B cell (primary cell): ENCODE data around the gene PDK2. TPM values are rescaled to one million over a fixed set of nuclear protein-coding genes. Genes with fewer than 3 reads are reported as not detected.

Source experiments
- ATAC-seq: fragments of 200-7000 bp; cut with Tn5 transposase; one replicate; pipeline ENCODE4 v1.10.0; 2021; ENCODE audit warnings: low read depth, mild to moderate bottlenecking, moderate number of reproducible peaks, moderate library complexity
- CTCF ChIA-PET: fragments of 350-600 bp; sonication (Branson Sonifier 250); formaldehyde crosslinking; loops from one replicate; lab custom pipeline; 2021; ENCODE audit warnings: antibody characterized with exemption, inconsistent platforms; lab: Charles Lee
- POLR2A ChIA-PET: fragments of 350-600 bp; sonication (Branson Sonifier 250); formaldehyde crosslinking; loops from one replicate; lab custom pipeline; 2021; ENCODE audit warnings: antibody characterized with exemption; lab: Charles Lee
- DNase-seq: peaks from one replicate; pipeline ENCODE4 v3.0.0; 2013
- H2AFZ ChIP-seq: 2 replicates; pipeline ENCODE4 v1.6.1; 2012; ENCODE audit warnings: mild to moderate bottlenecking, low read depth, low read length; ENCODE audit not compliant: insufficient read depth, poor library complexity, severe bottlenecking
- H3K27ac ChIP-seq, 2 donors: 1 replicate in 1 of 2; 2 replicates in 1 of 2; pipeline ENCODE4 v1.5.1; 2012 to 2013; ENCODE audit warnings: low read length in 2 of 2, mild to moderate bottlenecking in 2 of 2, moderate library complexity in 1 of 2
- H3K27me3 ChIP-seq, 4 experiments: fragments of 200-600 bp in 1 of 4; sonication (generic) in 1 of 4; replicated peaks in 1 of 4; 1 replicate in 2 of 4; 2 replicates in 2 of 4; pipeline versions ENCODE4 v1.6.1 to v1.7.0; 2013 to 2016; ENCODE audit warnings: low read length in 3 of 4, mild to moderate bottlenecking in 2 of 4, mixed read lengths in 1 of 4, moderate library complexity in 1 of 4; ENCODE audit not compliant: insufficient read depth in 4 of 4, control insufficient read depth in 3 of 4; ENCODE audit errors: control extremely low read depth in 1 of 4
- H3K36me3 ChIP-seq, 2 experiments: replicated peaks in 1 of 2; 1 replicate in 1 of 2; 2 replicates in 1 of 2; pipeline versions ENCODE4 v1.6.1 to v1.7.1; 2013; ENCODE audit warnings: low read length in 1 of 2; ENCODE audit not compliant: insufficient read depth in 2 of 2, control insufficient read depth in 1 of 2; ENCODE audit errors: control extremely low read depth in 1 of 2, extremely low read depth in 1 of 2
- H3K4me1 ChIP-seq, 2 donors: fragments of 200-600 bp in 1 of 2; sonication (generic) in 1 of 2; 1 replicate in 1 of 2; 2 replicates in 1 of 2; pipeline versions ENCODE4 v1.5.1 to v1.6.1; 2013 to 2017; ENCODE audit warnings: low read length in 2 of 2; ENCODE audit not compliant: control insufficient read depth in 2 of 2, insufficient read depth in 2 of 2
- H3K4me2 ChIP-seq: replicated peaks from 2 replicates; pipeline ENCODE3; 2012; ENCODE audit warnings: mild to moderate bottlenecking, low read depth, low read length; ENCODE audit not compliant: poor library complexity, severe bottlenecking
- H3K4me3 ChIP-seq, 5 experiments: fragments of 200-600 bp in 1 of 5; sonication (generic) in 1 of 5; 1 replicate in 3 of 5; 2 replicates in 2 of 5; pipeline versions ENCODE4 v1.5.1 to v1.7.0; 2011 to 2016; ENCODE audit warnings: low read length in 4 of 5, mild to moderate bottlenecking in 4 of 5, low read depth in 2 of 5, control low read depth in 1 of 5, moderate library complexity in 1 of 5; ENCODE audit not compliant: insufficient read depth in 1 of 5; ENCODE audit errors: control extremely low read depth in 1 of 5, extremely low read depth in 1 of 5
- H3K79me2 ChIP-seq: fragments of 200-600 bp; sonication (generic); one replicate; pipeline ENCODE4 v1.6.0; 2016; ENCODE audit warnings: low read length; ENCODE audit not compliant: control insufficient read depth, insufficient read depth
- H3K9ac ChIP-seq: fragments of 200-600 bp; sonication (generic); 2 replicates; pipeline ENCODE4 v1.6.1; 2017; ENCODE audit warnings: mild to moderate bottlenecking, low read length, moderate library complexity
- H3K9me3 ChIP-seq, 3 donors: one replicate each; pipeline versions ENCODE4 v1.6.1 to v1.7.1; 2013; ENCODE audit warnings: low read length in 2 of 3; ENCODE audit not compliant: control insufficient read depth in 2 of 3, insufficient read depth in 1 of 3; ENCODE audit errors: control extremely low read depth in 1 of 3
- H4K20me1 ChIP-seq: 2 replicates; pipeline ENCODE4 v1.6.0; 2012; ENCODE audit warnings: mild to moderate bottlenecking, low read length; ENCODE audit not compliant: insufficient read depth, control insufficient read depth, poor library complexity, severe bottlenecking
- H3K27ac Mint-ChIP-seq: one replicate; pipeline ENCODE4 v1.8.0; 2021; ENCODE audit warnings: mixed read lengths
- H3K27me3 Mint-ChIP-seq: one replicate; pipeline ENCODE4 v1.8.0; 2021; ENCODE audit warnings: mixed read lengths
- H3K4me1 Mint-ChIP-seq: one replicate; pipeline ENCODE4 v1.8.0; 2021; ENCODE audit warnings: mixed read lengths
- H3K4me3 Mint-ChIP-seq: one replicate; pipeline ENCODE4 v1.8.0; 2021; ENCODE audit warnings: mixed read lengths
- H3K9me3 Mint-ChIP-seq: one replicate; pipeline ENCODE4 v1.8.0; 2022; ENCODE audit warnings: mixed read lengths; ENCODE audit not compliant: insufficient read depth
- EZH2 ChIP-seq: IDR thresholded peaks from 2 replicates; pipeline ENCODE4 v1.6.1; 2012; ENCODE audit warnings: borderline replicate concordance, low read depth, mild to moderate bottlenecking, moderate library complexity, low read length; ENCODE audit not compliant: insufficient read depth, poor library complexity, severe bottlenecking
- WGBS: methylation state at CpG from one replicate; pipeline ENCODE4 v1.1.5; 2013; ENCODE audit warnings: missing lambda C conversion rate; ENCODE audit not compliant: insufficient coverage; 5-methylcytosine and 5-hydroxymethylcytosine counted together
- intact Hi-C: fragments of 100-400 bp; cut with micrococcal nuclease; formaldehyde crosslinking; loops from one replicate; pipeline ENCODE4 v1.10.0; 2022
- polyA plus RNA-seq: library from polyadenylated mRNA; depleted of rRNA; stranded (reverse); fragments of >200 nt; gene quantifications from 2 replicates; pipeline ENCODE4 v1.2.3, GENCODE V29; 2012
- total RNA-seq, 2 donors: library from RNA; stranded (reverse); fragments of 120-200 nt in 1 of 2; gene quantifications; 1 replicate in 1 of 2; 2 replicates in 1 of 2; pipeline versions ENCODE4 v1.2.3 to v1.2.4, GENCODE V29; 2013 to 2022
- TF ChIP-seq, protein P1 (sequence below): fragments of 200-600 bp; IDR thresholded peaks from one replicate; pipeline ENCODE4 v1.8.0; 2022; ENCODE audit warnings: antibody characterized with exemption, mild to moderate bottlenecking

Gene PDK2
- total and polyA plus RNA-seq, 2 donors (not counting 1 experiment from before 2014, with no cell fraction given), result 35.2 to 73.2 TPM

DNA sequence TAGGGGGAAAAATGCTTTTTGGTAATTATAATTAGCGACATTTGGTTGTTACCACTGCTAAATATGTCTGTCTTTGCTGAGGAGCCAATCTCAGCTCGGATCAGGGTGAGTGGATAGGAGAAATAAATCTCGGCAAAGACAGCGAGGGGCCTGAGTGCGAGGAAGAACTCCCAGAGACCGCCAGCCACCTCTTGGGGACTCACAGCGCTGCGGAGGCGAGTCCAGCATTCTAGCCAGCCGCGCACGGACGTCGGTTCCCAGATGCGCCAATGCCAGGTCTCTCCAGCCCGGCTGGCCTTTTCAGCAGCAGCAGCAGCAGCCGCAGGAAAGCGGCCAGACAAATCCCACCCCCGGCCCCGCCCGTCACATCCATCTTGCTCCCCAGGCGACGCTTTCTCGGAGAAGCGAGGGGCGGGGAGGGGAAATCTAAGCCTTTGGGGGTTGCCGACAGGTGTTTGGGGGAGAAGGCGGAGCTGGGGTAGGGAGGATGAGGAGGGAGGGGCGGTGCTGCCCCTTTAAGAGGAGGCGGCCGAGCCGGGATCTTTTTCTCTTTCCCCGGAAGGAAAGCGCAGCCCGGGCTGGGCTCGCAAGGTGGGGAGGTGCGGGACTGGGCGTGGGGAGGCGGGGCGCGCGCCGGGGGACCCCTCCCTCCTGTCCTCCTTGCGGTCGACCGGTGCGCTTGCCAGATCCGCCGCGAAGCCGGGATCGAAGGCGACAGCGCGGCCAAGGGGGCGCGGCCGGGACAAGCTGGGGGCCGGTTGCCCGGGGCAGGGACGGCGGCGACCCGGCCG is 39.5 kb upstream of the PDK2 start, which contains the start of gene ITGA3:
TSS of gene ITGA3 (plus strand) at position 685 of the 791 bp plus-strand sequence. CDS start 330 bp downstream, outside the sequence.
- 1% methylated on average over 59 of the region's 65 CpGs for WGBS
- TF ChIP-seq, protein P1, sequence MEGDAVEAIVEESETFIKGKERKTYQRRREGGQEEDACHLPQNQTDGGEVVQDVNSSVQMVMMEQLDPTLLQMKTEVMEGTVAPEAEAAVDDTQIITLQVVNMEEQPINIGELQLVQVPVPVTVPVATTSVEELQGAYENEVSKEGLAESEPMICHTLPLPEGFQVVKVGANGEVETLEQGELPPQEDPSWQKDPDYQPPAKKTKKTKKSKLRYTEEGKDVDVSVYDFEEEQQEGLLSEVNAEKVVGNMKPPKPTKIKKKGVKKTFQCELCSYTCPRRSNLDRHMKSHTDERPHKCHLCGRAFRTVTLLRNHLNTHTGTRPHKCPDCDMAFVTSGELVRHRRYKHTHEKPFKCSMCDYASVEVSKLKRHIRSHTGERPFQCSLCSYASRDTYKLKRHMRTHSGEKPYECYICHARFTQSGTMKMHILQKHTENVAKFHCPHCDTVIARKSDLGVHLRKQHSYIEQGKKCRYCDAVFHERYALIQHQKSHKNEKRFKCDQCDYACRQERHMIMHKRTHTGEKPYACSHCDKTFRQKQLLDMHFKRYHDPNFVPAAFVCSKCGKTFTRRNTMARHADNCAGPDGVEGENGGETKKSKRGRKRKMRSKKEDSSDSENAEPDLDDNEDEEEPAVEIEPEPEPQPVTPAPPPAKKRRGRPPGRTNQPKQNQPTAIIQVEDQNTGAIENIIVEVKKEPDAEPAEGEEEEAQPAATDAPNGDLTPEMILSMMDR, result no peak
- no peak for TF ChIP-seq EZH2
- no peaks in the 10 kb centered on the region for H3K9me3 Mint-ChIP-seq
- H2AFZ ChIP-seq, result peak within 1 kb of the TSS; percentile 93
- H3K4me1 ChIP-seq, result peaks cover 11 to 20% of the 10 kb centered on the region in 2 donors
- ATAC-seq (peak; percentile 56), DNase-seq (peak; percentile 62)
- H3K4me2 ChIP-seq, result peak within 1 kb of the TSS; percentile 99
- peaks cover 0 to 3% (median 0%) of the 10 kb centered on the region in 3 donors for H3K9me3 ChIP-seq
- H3K9ac ChIP-seq, result peak within 1 kb of the TSS; percentile 75
- intact Hi-C loops, result loop anchor here (1.0 kb wide), 1 partner anchor 28 kb away; no protein-coding TSS in a partner anchor
- CTCF ChIA-PET, result interaction anchor here (0.7 to 3.7 kb wide), 10 partner anchors 12 to 241 kb away, joined by 3 to 25 read pairs (median 6); no protein-coding TSS in a partner anchor
- H3K79me2 ChIP-seq, result no peaks in the 10 kb centered on the region
- H3K27ac ChIP-seq, result no peak within 1 kb of the TSS
- POLR2A ChIA-PET, result interaction anchor here (1.1 kb wide), 1 partner anchor 309 kb away, joined by 3 read pairs; no protein-coding TSS in a partner anchor
- peaks cover 17% of the 10 kb centered on the region for H3K27me3 Mint-ChIP-seq
- peak within 1 kb of the TSS; percentile 75 for H3K27ac Mint-ChIP-seq
- H4K20me1 ChIP-seq, result no peaks in the 10 kb centered on the region
- peaks cover 22% of the 10 kb centered on the region for H3K4me1 Mint-ChIP-seq
- peak within 1 kb of the TSS; percentile 92 for H3K4me3 Mint-ChIP-seq
- peaks cover 0 to 42% (median 3%) of the 10 kb centered on the region in 4 experiments for H3K27me3 ChIP-seq
- no peaks in the 10 kb centered on the region for H3K36me3 ChIP-seq
- H3K4me3 ChIP-seq, result peak within 1 kb of the TSS; percentile 40 to 80 (median 64)
